Osteoblast (primary cell): ENCODE data around the gene GCNT1. TPM values are rescaled to one million over a fixed set of nuclear protein-coding genes. Genes with fewer than 3 reads are reported as not detected.
"Not testable (repeated sequence)": the region's sequence is repeated elsewhere in the genome, so short reads cannot be mapped to it uniquely, and the experiment has no call there.

Source experiments
- DNase-seq: peaks from one replicate; pipeline ENCODE4 v3.0.0; 2011; ENCODE audit warnings: low spot score, mixed read lengths; ENCODE audit not compliant: insufficient read length; ENCODE audit errors: missing footprints
- H2AFZ ChIP-seq: 2 replicates; pipeline ENCODE4 v1.6.0; 2011; ENCODE audit warnings: mild to moderate bottlenecking, low read length
- H3K27ac ChIP-seq: 2 replicates; pipeline ENCODE4 v1.5.1; 2011; ENCODE audit warnings: mild to moderate bottlenecking, low read depth, low read length, moderate library complexity
- H3K27me3 ChIP-seq: 2 replicates; pipeline ENCODE4 v1.6.0; 2012; ENCODE audit warnings: mild to moderate bottlenecking, control low read depth, inconsistent platforms, low read length, moderate library complexity; ENCODE audit not compliant: insufficient read depth
- H3K36me3 ChIP-seq: 2 replicates; pipeline ENCODE4 v1.5.1; 2011; ENCODE audit warnings: mild to moderate bottlenecking, low read length, control low read depth, moderate library complexity; ENCODE audit not compliant: insufficient read depth
- H3K4me1 ChIP-seq: 2 replicates; pipeline ENCODE4 v1.5.1; 2011; ENCODE audit warnings: mild to moderate bottlenecking, low read length, control low read depth, moderate library complexity; ENCODE audit not compliant: insufficient read depth
- H3K4me2 ChIP-seq: 2 replicates; pipeline ENCODE4 v1.6.0; 2011; ENCODE audit warnings: mild to moderate bottlenecking, low read length; ENCODE audit not compliant: insufficient read depth
- H3K4me3 ChIP-seq: fragments of 200-600 bp; sonication (generic); 3 replicates; pipeline ENCODE4 v1.5.1; 2012; ENCODE audit warnings: mild to moderate bottlenecking, low read length, inconsistent platforms; ENCODE audit not compliant: insufficient read depth
- H3K79me2 ChIP-seq: 2 replicates; pipeline ENCODE4 v1.6.0; 2012; ENCODE audit warnings: mild to moderate bottlenecking, low read length, control low read depth, inconsistent platforms; ENCODE audit not compliant: insufficient read depth
- H3K9me3 ChIP-seq: 2 replicates; pipeline ENCODE4 v1.5.1; 2011; ENCODE audit warnings: low read depth, low read length, control low read depth
- H4K20me1 ChIP-seq: 2 replicates; pipeline ENCODE4 v1.6.0; 2012; ENCODE audit warnings: mild to moderate bottlenecking, low read length, control low read depth; ENCODE audit not compliant: insufficient read depth
- CTCF ChIP-seq: IDR thresholded peaks from 2 replicates; pipeline ENCODE4 v1.5.1; 2011; ENCODE audit warnings: mild to moderate bottlenecking, low read depth, low read length, moderate library complexity; ENCODE audit errors: extremely low read depth
- total RNA-seq: library from RNA; depleted of rRNA; stranded (reverse); fragments of >200 nt; gene quantifications from 2 replicates; pipeline ENCODE4 v1.2.3, GENCODE V29; 2012

GCNT1 gene
- total RNA-seq, 1 donor: 109 TPM

- peaks cover 57% of the 10 kb centered on the region for H3K36me3 ChIP-seq
Observed at GRCh38 chr9:76466299-76466605, 7.3 kb downstream of the GCNT1 start.

GRCh38 chr9:76474419-76474818 lies 15.4 kb downstream of the GCNT1 start:
- H3K27me3 ChIP-seq: no peaks in the 10 kb centered on the region
- H3K4me2 ChIP-seq: no peak overlapping the region
- peaks cover 32% of the 10 kb centered on the region for H4K20me1 ChIP-seq
- DNase-seq: no peak
- H3K9me3 ChIP-seq: no peaks in the 10 kb centered on the region
- H3K27ac ChIP-seq: no peak overlapping the region
- H3K4me1 ChIP-seq: peaks cover 23% of the 10 kb centered on the region
- no peak for TF ChIP-seq CTCF
- peaks cover 46% of the 10 kb centered on the region for H3K36me3 ChIP-seq
- H2AFZ ChIP-seq: no peak overlapping the region
- no peak overlapping the region for H3K4me3 ChIP-seq
- peaks cover 92% of the 10 kb centered on the region for H3K79me2 ChIP-seq

More at GRCh38 chr9:76466299-76466605, 7.3 kb downstream of the GCNT1 start:
- Histone ChIP-seq H3K4me1 (peaks cover 20% of the 10 kb centered on the region), H3K4me3 (no peak overlapping the region), H3K27ac (no peak overlapping the region), H3K27me3 (no peaks in the 10 kb centered on the region), H2AFZ (no peak overlapping the region), H3K4me2 (no peak overlapping the region), H4K20me1 (peaks cover 34% of the 10 kb centered on the region), H3K79me2 (peaks cover 97% of the 10 kb centered on the region), H3K9me3 (no peaks in the 10 kb centered on the region)
- DNase-seq: no peak
- TF ChIP-seq CTCF: no peak

- H3K4me3 ChIP-seq: no peak overlapping the region
- H3K9me3 ChIP-seq: no peaks in the 10 kb centered on the region
- no peak overlapping the region for H2AFZ ChIP-seq
- peaks cover 87% of the 10 kb centered on the region for H3K79me2 ChIP-seq
- H3K27me3 ChIP-seq: no peaks in the 10 kb centered on the region
- no peak for DNase-seq
- H4K20me1 ChIP-seq: peaks cover 32% of the 10 kb centered on the region
- H3K36me3 ChIP-seq: peaks cover 41% of the 10 kb centered on the region
- no peak overlapping the region for H3K27ac ChIP-seq
- no peak for TF ChIP-seq CTCF
- no peak overlapping the region for H3K4me2 ChIP-seq
- H3K4me1 ChIP-seq: peaks cover 23% of the 10 kb centered on the region
Observed at GRCh38 chr9:76475686-76476085, 16.7 kb downstream of the GCNT1 start.

- not testable (repeated sequence) for H3K4me3 ChIP-seq, H2AFZ ChIP-seq, DNase-seq, H3K9me3 ChIP-seq, H3K4me2 ChIP-seq, H3K27me3 ChIP-seq, H3K27ac ChIP-seq, H3K4me1 ChIP-seq
- H3K79me2 ChIP-seq: peaks cover 84% of the 10 kb centered on the region
- H4K20me1 ChIP-seq: peaks cover 15% of the 10 kb centered on the region
- peaks cover 37% of the 10 kb centered on the region for H3K36me3 ChIP-seq
Observed at GRCh38 chr9:76477818-76478217, 18.8 kb downstream of the GCNT1 start.
